GM23338 (cell line): ENCODE results near the gene GSTM5. TPM values are rescaled to one million over a fixed set of nuclear protein-coding genes. Genes with fewer than 3 reads are reported as not detected.
"Not testable (repeated sequence)": the region's sequence is repeated elsewhere in the genome, so short reads cannot be mapped to it uniquely, and the experiment has no call there.

Source experiments
- ATAC-seq: fragments of 200-7000 bp; cut with Tn5 transposase; 3 replicates; pipeline ENCODE4 v1.9.1; 2020
- DNase-seq: peaks from one replicate; pipeline ENCODE4 v3.0.0-alpha.2; 2015; ENCODE audit warnings: low spot score
- H2AFZ ChIP-seq: fragments of 200-600 bp; sonication (generic); 2 replicates; pipeline ENCODE4 v1.8.0; 2016; ENCODE audit warnings: antibody characterized with exemption, mild to moderate bottlenecking, moderate library complexity
- H3F3A ChIP-seq: fragments of 200-600 bp; sonication (generic); replicated peaks from 2 replicates; pipeline ENCODE4 v1.8.0; 2017; ENCODE audit warnings: antibody characterized with exemption, mixed run types, low read depth
- H3K27ac ChIP-seq: fragments of 200-600 bp; sonication (generic); 2 replicates; pipeline ENCODE4 v1.6.1; 2016; ENCODE audit warnings: low read depth
- H3K27me3 ChIP-seq: fragments of 200-600 bp; sonication (generic); 2 replicates; pipeline ENCODE4 v1.8.0; 2016; ENCODE audit warnings: mild to moderate bottlenecking, mixed run types, moderate library complexity; ENCODE audit not compliant: insufficient read depth
- H3K36me3 ChIP-seq: fragments of 200-600 bp; sonication (generic); 2 replicates; pipeline ENCODE4 v1.8.0; 2016; ENCODE audit warnings: mild to moderate bottlenecking; ENCODE audit not compliant: insufficient read depth
- H3K4me1 ChIP-seq: fragments of 200-600 bp; sonication (generic); 2 replicates; pipeline ENCODE4 v1.8.0; 2016; ENCODE audit warnings: mild to moderate bottlenecking, moderate library complexity; ENCODE audit not compliant: insufficient read depth
- H3K4me2 ChIP-seq: fragments of 200-600 bp; sonication (generic); 2 replicates; pipeline ENCODE4 v1.7.1; 2017; ENCODE audit warnings: mixed run types
- H3K4me3 ChIP-seq: fragments of 200-600 bp; sonication (generic); 2 replicates; pipeline ENCODE4 v1.6.1; 2016; ENCODE audit warnings: mixed run types
- H3K79me2 ChIP-seq: fragments of 200-600 bp; sonication (generic); replicated peaks from 2 replicates; pipeline ENCODE4 v1.8.0; 2017; ENCODE audit warnings: mild to moderate bottlenecking; ENCODE audit not compliant: insufficient read depth
- H3K9me2 ChIP-seq: fragments of 200-600 bp; sonication (generic); 2 replicates; pipeline ENCODE4 v1.8.0; 2017; ENCODE audit not compliant: insufficient read depth
- H4K20me1 ChIP-seq: fragments of 200-600 bp; sonication (generic); replicated peaks from 2 replicates; pipeline ENCODE4 v1.8.0; 2017; ENCODE audit warnings: mild to moderate bottlenecking; ENCODE audit not compliant: insufficient read depth
- H3K27ac Mint-ChIP-seq: 2 replicates; pipeline ENCODE4 v1.8.0; 2020; ENCODE audit warnings: inconsistent platforms, mild to moderate bottlenecking, moderate library complexity, mixed read lengths
- H3K27me3 Mint-ChIP-seq: 3 replicates; pipeline ENCODE4 v1.8.0; 2022; ENCODE audit warnings: low read depth, mild to moderate bottlenecking, moderate library complexity, mixed read lengths, inconsistent platforms; ENCODE audit not compliant: insufficient read depth, poor library complexity
- H3K36me3 Mint-ChIP-seq: 3 replicates; pipeline ENCODE4 v1.8.0; 2021; ENCODE audit warnings: low read depth, mild to moderate bottlenecking, inconsistent platforms, moderate library complexity, mixed read lengths
- H3K4me1 Mint-ChIP-seq: 3 replicates; pipeline ENCODE4 v1.8.0; 2020; ENCODE audit warnings: mild to moderate bottlenecking, inconsistent platforms, mixed read lengths
- H3K4me3 Mint-ChIP-seq: 3 replicates; pipeline ENCODE4 v1.8.0; 2021; ENCODE audit warnings: moderate library complexity, mild to moderate bottlenecking, inconsistent platforms, mixed read lengths
- H3K9me3 Mint-ChIP-seq: 3 replicates; pipeline ENCODE4 v1.8.0; 2020; ENCODE audit warnings: moderate library complexity, mild to moderate bottlenecking, inconsistent platforms, mixed read lengths
- CREB1 ChIP-seq: fragments of 250-450 bp; sonication (Bioruptor Pico); IDR thresholded peaks from 2 replicates; pipeline ENCODE4 v1.5.0; 2020; ENCODE audit warnings: low read depth, mild to moderate bottlenecking, moderate library complexity
- EZH2 ChIP-seq: fragments of 200-600 bp; sonication (generic); IDR thresholded peaks from one replicate; pipeline ENCODE4 v1.8.0; 2017; ENCODE audit warnings: antibody characterized with exemption, mild to moderate bottlenecking, low read depth; ENCODE audit not compliant: unreplicated experiment
- NANOG ChIP-seq: IDR thresholded peaks from 2 replicates; pipeline ENCODE4 v1.6.1; 2016; ENCODE audit warnings: antibody characterized with exemption, borderline replicate concordance
- POLR2AphosphoS5 ChIP-seq: IDR thresholded peaks from 2 replicates; pipeline ENCODE4 v1.6.1; 2016; ENCODE audit warnings: antibody characterized with exemption, low read depth
- STAT1 ChIP-seq: IDR thresholded peaks from one replicate; pipeline ENCODE4 v1.6.1; 2016; ENCODE audit warnings: antibody characterized with exemption; ENCODE audit not compliant: unreplicated experiment
- ZNF331 ChIP-seq: fragments of 250-450 bp; sonication (Bioruptor Pico); IDR thresholded peaks from 2 replicates; pipeline ENCODE4 v1.5.0; 2020; ENCODE audit warnings: low read depth, mild to moderate bottlenecking, moderate library complexity
- long read RNA-seq: library from polyadenylated mRNA; unstranded; transcript quantifications from one replicate; pipeline ENCODE4 v2.0.0, GENCODE V29; 2020; ENCODE audit not compliant: unreplicated experiment
- polyA plus RNA-seq: library from polyadenylated mRNA; unstranded; fragments of >200 nt; fragmentation: Nextera tagmentation; extraction: Ambion mirVana; gene quantifications from 2 replicates; pipeline ENCODE4 v1.2.1, GENCODE V29; 2016
- total RNA-seq: library from RNA; depleted of rRNA; stranded (reverse); fragments of >200 nt; shearing (Covaris generic); gene quantifications from 2 replicates; pipeline ENCODE4 v1.2.3, GENCODE V29; 2014; rRNA removed
- TF ChIP-seq, protein P1 (sequence below): fragments of 250-450 bp; sonication (Bioruptor Pico); IDR thresholded peaks from 2 replicates; pipeline ENCODE4 v1.5.0; 2020; ENCODE audit warnings: mild to moderate bottlenecking, moderate library complexity
- TF ChIP-seq, protein P2 (sequence below), 2 experiments: fragments of 200-600 bp in 1 of 2; sonication (generic) in 1 of 2; conservative IDR thresholded peaks; 2 replicates each; pipeline versions ENCODE4 v1.5.1 to v1.6.1; 2016 to 2017; ENCODE audit warnings: antibody characterized with exemption in 2 of 2, low read depth in 2 of 2, mild to moderate bottlenecking in 2 of 2, moderate library complexity in 1 of 2
- TF ChIP-seq, protein P3 (sequence below): IDR thresholded peaks from one replicate; pipeline ENCODE4 v1.6.1; 2018; ENCODE audit warnings: antibody characterized with exemption; ENCODE audit not compliant: unreplicated experiment

Gene GSTM5
- total RNA-seq (2.5 and 4.8 TPM in 2 replicates), polyA plus RNA-seq (4.4 and 5.0 TPM in 2 replicates)
- long read RNA-seq, partial matches to known transcripts, result 0 of 1 reads
- long read RNA-seq, other reads (novel, unspliced or antisense), result 1 of 1 reads

DNA sequence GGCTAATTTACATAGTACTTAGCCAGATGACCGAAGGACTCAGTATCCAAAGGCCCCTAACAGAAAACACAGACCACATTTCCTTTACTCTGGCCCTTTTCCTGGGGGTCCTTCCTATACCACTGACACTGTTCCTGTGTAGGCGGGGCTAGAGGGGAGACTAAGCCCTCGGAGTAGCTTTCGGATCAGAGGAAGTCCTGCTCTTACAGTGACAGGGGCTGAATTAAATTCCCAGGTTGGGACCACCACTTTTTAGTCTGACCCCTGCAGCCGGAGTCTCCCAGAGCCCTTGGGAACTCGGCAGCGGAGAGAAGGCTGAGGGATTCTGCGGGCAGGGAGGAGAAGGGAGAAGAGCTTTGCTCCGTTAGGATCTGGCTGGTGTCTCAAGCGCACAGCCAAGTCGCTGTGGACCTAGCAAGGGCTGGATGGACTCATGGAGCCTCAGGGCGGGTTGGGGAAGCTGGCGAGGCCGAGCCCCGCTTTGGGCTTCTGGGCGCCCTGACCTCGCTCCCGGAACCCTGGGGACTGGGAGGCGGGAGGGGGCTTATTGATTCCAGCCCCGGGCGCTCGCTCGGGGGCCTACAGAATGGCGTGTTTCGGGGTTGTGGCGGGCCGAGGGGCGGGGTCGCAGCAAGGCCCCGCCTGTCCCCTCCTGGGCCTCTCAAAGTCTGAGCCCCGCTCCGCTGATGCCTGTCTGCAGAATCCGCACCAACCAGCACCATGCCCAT lies at the start of gene GSTM5:
TSS of gene GSTM5 (plus strand) at position 659 of the 728 bp plus-strand sequence. CDS start at position 721, 62 bp downstream.
- not testable (repeated sequence) for H3K27ac ChIP-seq, H3F3A ChIP-seq, H3K79me2 ChIP-seq, H3K4me1 ChIP-seq, H4K20me1 ChIP-seq, H3K27me3 ChIP-seq, H3K27me3 Mint-ChIP-seq, H3K36me3 Mint-ChIP-seq, H3K27ac Mint-ChIP-seq, H3K4me1 Mint-ChIP-seq, H3K9me2 ChIP-seq, H3K36me3 ChIP-seq
- peak within 1 kb of the TSS; percentile 74; the same call in 1 of the 2 replicates for H2AFZ ChIP-seq
- TF ChIP-seq POLR2AphosphoS5, result peak; percentile 55; the same call in 1 of the 2 replicates
- peak within 1 kb of the TSS; percentile 58; the same call in 2 of the 3 replicates for H3K4me3 Mint-ChIP-seq
- peaks cover 19% of the 10 kb centered on the region for H3K9me3 Mint-ChIP-seq
- peak; percentile 89 for ATAC-seq
- peak within 1 kb of the TSS; percentile 73 for H3K4me2 ChIP-seq
- peak within 1 kb of the TSS; percentile 58 for H3K4me3 ChIP-seq
- peak; percentile 47 for DNase-seq

DNA sequence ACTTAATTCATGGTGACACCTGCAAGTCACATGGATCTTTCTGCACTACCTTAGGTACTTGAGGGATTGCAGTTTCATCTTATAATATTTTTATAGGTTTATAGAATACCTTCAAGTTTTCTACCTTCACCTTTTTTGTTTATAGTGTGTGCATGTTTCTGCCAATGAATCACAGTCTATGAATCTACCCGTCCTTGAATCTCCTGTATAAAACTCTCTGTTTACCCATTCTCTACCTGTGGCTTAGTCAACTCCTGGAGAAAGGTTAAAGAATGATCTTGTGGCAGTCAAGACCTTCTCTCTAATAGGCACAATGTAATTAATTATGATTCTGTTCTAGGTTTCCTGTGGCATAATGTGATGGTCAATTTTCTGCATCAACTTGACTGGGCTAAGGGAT lies 47.4 kb upstream of the GSTM5 start:
- Histone ChIP-seq H3K79me2 (no peaks in the 10 kb centered on the region), H3K4me2 (no peak overlapping the region), H4K20me1 (no peaks in the 10 kb centered on the region), H3F3A (no peaks in the 10 kb centered on the region), H3K9me2 (no peaks in the 10 kb centered on the region), H3K27ac (no peak overlapping the region), H2AFZ (no peak overlapping the region), H3K36me3 (no peaks in the 10 kb centered on the region), H3K4me3 (no peak overlapping the region), H3K27me3 (no peaks in the 10 kb centered on the region), H3K4me1 (peaks cover 7% of the 10 kb centered on the region; the same call in 1 of the 2 replicates)
- Mint-ChIP-seq H3K36me3 (no peaks in the 10 kb centered on the region), H3K27me3 (peaks cover 8% of the 10 kb centered on the region), H3K27ac (no peak overlapping the region), H3K4me3 (no peak overlapping the region), H3K4me1 (peaks cover 9% of the 10 kb centered on the region; the same call in 2 of the 3 replicates), H3K9me3 (no peaks in the 10 kb centered on the region)
- DNase-seq, result no peak
- no peak for ATAC-seq
- no peak for TF ChIP-seq STAT1
- no peak for TF ChIP-seq ZNF331 (CRISPR knock-in tag)
- TF ChIP-seq, protein P1, sequence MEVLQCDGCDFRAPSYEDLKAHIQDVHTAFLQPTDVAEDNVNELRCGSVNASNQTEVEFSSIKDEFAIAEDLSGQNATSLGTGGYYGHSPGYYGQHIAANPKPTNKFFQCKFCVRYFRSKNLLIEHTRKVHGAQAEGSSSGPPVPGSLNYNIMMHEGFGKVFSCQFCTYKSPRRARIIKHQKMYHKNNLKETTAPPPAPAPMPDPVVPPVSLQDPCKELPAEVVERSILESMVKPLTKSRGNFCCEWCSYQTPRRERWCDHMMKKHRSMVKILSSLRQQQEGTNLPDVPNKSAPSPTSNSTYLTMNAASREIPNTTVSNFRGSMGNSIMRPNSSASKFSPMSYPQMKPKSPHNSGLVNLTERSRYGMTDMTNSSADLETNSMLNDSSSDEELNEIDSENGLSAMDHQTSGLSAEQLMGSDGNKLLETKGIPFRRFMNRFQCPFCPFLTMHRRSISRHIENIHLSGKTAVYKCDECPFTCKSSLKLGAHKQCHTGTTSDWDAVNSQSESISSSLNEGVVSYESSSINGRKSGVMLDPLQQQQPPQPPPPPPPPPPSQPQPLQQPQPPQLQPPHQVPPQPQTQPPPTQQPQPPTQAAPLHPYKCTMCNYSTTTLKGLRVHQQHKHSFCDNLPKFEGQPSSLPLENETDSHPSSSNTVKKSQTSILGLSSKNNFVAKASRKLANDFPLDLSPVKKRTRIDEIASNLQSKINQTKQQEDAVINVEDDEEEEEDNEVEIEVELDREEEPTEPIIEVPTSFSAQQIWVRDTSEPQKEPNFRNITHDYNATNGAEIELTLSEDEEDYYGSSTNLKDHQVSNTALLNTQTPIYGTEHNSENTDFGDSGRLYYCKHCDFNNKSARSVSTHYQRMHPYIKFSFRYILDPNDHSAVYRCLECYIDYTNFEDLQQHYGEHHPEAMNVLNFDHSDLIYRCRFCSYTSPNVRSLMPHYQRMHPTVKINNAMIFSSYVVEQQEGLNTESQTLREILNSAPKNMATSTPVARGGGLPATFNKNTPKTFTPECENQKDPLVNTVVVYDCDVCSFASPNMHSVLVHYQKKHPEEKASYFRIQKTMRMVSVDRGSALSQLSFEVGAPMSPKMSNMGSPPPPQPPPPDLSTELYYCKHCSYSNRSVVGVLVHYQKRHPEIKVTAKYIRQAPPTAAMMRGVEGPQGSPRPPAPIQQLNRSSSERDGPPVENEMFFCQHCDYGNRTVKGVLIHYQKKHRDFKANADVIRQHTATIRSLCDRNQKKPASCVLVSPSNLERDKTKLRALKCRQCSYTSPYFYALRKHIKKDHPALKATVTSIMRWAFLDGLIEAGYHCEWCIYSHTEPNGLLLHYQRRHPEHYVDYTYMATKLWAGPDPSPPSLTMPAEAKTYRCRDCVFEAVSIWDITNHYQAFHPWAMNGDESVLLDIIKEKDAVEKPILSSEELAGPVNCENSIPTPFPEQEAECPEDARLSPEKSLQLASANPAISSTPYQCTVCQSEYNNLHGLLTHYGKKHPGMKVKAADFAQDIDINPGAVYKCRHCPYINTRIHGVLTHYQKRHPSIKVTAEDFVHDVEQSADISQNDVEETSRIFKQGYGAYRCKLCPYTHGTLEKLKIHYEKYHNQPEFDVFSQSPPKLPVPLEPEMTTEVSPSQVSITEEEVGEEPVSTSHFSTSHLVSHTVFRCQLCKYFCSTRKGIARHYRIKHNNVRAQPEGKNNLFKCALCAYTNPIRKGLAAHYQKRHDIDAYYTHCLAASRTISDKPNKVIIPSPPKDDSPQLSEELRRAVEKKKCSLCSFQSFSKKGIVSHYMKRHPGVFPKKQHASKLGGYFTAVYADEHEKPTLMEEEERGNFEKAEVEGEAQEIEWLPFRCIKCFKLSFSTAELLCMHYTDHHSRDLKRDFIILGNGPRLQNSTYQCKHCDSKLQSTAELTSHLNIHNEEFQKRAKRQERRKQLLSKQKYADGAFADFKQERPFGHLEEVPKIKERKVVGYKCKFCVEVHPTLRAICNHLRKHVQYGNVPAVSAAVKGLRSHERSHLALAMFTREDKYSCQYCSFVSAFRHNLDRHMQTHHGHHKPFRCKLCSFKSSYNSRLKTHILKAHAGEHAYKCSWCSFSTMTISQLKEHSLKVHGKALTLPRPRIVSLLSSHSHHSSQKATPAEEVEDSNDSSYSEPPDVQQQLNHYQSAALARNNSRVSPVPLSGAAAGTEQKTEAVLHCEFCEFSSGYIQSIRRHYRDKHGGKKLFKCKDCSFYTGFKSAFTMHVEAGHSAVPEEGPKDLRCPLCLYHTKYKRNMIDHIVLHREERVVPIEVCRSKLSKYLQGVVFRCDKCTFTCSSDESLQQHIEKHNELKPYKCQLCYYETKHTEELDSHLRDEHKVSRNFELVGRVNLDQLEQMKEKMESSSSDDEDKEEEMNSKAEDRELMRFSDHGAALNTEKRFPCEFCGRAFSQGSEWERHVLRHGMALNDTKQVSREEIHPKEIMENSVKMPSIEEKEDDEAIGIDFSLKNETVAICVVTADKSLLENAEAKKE, result no peak
- TF ChIP-seq NANOG, result no peak
- TF ChIP-seq EZH2, result no peak
- TF ChIP-seq CREB1, result no peak
- TF ChIP-seq, protein P2, sequence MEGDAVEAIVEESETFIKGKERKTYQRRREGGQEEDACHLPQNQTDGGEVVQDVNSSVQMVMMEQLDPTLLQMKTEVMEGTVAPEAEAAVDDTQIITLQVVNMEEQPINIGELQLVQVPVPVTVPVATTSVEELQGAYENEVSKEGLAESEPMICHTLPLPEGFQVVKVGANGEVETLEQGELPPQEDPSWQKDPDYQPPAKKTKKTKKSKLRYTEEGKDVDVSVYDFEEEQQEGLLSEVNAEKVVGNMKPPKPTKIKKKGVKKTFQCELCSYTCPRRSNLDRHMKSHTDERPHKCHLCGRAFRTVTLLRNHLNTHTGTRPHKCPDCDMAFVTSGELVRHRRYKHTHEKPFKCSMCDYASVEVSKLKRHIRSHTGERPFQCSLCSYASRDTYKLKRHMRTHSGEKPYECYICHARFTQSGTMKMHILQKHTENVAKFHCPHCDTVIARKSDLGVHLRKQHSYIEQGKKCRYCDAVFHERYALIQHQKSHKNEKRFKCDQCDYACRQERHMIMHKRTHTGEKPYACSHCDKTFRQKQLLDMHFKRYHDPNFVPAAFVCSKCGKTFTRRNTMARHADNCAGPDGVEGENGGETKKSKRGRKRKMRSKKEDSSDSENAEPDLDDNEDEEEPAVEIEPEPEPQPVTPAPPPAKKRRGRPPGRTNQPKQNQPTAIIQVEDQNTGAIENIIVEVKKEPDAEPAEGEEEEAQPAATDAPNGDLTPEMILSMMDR (conservative IDR thresholded peaks at IDR 0.05; ENCODE audit: low read depth in 2 of 2), result no peak
- TF ChIP-seq, protein P3, sequence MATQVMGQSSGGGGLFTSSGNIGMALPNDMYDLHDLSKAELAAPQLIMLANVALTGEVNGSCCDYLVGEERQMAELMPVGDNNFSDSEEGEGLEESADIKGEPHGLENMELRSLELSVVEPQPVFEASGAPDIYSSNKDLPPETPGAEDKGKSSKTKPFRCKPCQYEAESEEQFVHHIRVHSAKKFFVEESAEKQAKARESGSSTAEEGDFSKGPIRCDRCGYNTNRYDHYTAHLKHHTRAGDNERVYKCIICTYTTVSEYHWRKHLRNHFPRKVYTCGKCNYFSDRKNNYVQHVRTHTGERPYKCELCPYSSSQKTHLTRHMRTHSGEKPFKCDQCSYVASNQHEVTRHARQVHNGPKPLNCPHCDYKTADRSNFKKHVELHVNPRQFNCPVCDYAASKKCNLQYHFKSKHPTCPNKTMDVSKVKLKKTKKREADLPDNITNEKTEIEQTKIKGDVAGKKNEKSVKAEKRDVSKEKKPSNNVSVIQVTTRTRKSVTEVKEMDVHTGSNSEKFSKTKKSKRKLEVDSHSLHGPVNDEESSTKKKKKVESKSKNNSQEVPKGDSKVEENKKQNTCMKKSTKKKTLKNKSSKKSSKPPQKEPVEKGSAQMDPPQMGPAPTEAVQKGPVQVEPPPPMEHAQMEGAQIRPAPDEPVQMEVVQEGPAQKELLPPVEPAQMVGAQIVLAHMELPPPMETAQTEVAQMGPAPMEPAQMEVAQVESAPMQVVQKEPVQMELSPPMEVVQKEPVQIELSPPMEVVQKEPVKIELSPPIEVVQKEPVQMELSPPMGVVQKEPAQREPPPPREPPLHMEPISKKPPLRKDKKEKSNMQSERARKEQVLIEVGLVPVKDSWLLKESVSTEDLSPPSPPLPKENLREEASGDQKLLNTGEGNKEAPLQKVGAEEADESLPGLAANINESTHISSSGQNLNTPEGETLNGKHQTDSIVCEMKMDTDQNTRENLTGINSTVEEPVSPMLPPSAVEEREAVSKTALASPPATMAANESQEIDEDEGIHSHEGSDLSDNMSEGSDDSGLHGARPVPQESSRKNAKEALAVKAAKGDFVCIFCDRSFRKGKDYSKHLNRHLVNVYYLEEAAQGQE, result no peak
